DND-41 (cell line): ENCODE results near the gene NTM.

Experiments
- CTCF ChIP-seq: IDR thresholded peaks from 2 replicates; pipeline ENCODE4 v1.5.1; 2012; ENCODE audit warnings: borderline replicate concordance, low read length, moderate library complexity, mild to moderate bottlenecking; ENCODE audit not compliant: poor library complexity, severe bottlenecking; ENCODE audit errors: extremely low read depth
- EZH2 ChIP-seq: IDR thresholded peaks from 3 replicates; pipeline ENCODE4 v1.6.1; 2012; ENCODE audit warnings: borderline replicate concordance, low read depth, mild to moderate bottlenecking, moderate library complexity, low read length, inconsistent platforms; ENCODE audit not compliant: severe bottlenecking

GRCh38 chr11:131661132-131661531, 290.7 kb downstream of the NTM start:
- TF ChIP-seq CTCF (no peak), EZH2 (no peak)
